Small intestine (tissue), 7 donors: ENCODE results near the gene PLK1. TPM values are rescaled to one million over a fixed set of nuclear protein-coding genes. Genes with fewer than 3 reads are reported as not detected.
"Not testable (repeated sequence)": the region's sequence is repeated elsewhere in the genome, so short reads cannot be mapped to it uniquely, and the experiment has no call there.

Experiments
- DNase-seq, 2 donors: peaks; one replicate each; pipeline versions ENCODE4 v3.0.0 to v3.0.0-alpha.2; 2013
- FAIRE-seq: peaks from 2 replicates; lab custom pipeline; 2012; peaks lifted over from hg19 to GRCh38; lab: Jason Lieb, UNC
- H3K27ac ChIP-seq, 3 donors: one replicate each; pipeline ENCODE4 v1.5.1; 2013; ENCODE audit warnings: low read length in 2 of 3, mild to moderate bottlenecking in 2 of 3, control low read depth in 1 of 3, inconsistent platforms in 1 of 3, low read depth in 1 of 3, moderate library complexity in 1 of 3
- H3K27me3 ChIP-seq, 3 donors: one replicate each; pipeline ENCODE4 v1.6.1; 2013; ENCODE audit warnings: low read length in 3 of 3, inconsistent platforms in 1 of 3; ENCODE audit not compliant: control insufficient read depth in 3 of 3, insufficient read depth in 3 of 3
- H3K36me3 ChIP-seq, 3 donors: one replicate each; pipeline ENCODE4 v1.6.1; 2013; ENCODE audit warnings: low read length in 3 of 3, inconsistent platforms in 1 of 3, low read depth in 1 of 3, mild to moderate bottlenecking in 1 of 3, moderate library complexity in 1 of 3; ENCODE audit not compliant: control insufficient read depth in 3 of 3, insufficient read depth in 2 of 3
- H3K4me1 ChIP-seq, 3 donors: one replicate each; pipeline ENCODE4 v1.6.1; 2013; ENCODE audit warnings: low read length in 2 of 3, inconsistent platforms in 1 of 3, low read depth in 1 of 3, mild to moderate bottlenecking in 1 of 3, moderate library complexity in 1 of 3; ENCODE audit not compliant: control insufficient read depth in 3 of 3, insufficient read depth in 2 of 3
- H3K4me3 ChIP-seq, 3 donors: one replicate each; pipeline ENCODE4 v1.5.1; 2013; ENCODE audit warnings: low read length in 3 of 3, control low read depth in 1 of 3, inconsistent platforms in 1 of 3, low read depth in 1 of 3, mild to moderate bottlenecking in 1 of 3, moderate library complexity in 1 of 3
- H3K9me3 ChIP-seq, 2 donors: one replicate each; pipeline ENCODE4 v1.6.1; 2013; ENCODE audit warnings: low read depth in 1 of 2, low read length in 1 of 2; ENCODE audit not compliant: control insufficient read depth in 2 of 2, insufficient read depth in 1 of 2
- WGBS, 3 donors: extraction: QIAGEN DNeasy Blood & Tissue Kit; methylation state at CpG; one replicate each; pipeline ENCODE4 v1.1.7; 2013; 5-methylcytosine and 5-hydroxymethylcytosine counted together
- polyA plus RNA-seq, 4 donors: library from polyadenylated mRNA; stranded (reverse) in 3 of 4; unstranded in 1 of 4; fragments of 200-250 nt in 3 of 4; fragments of 120-200 nt in 1 of 4; gene quantifications; one replicate each; pipeline versions ENCODE4 v1.2.1 to v1.2.3, GENCODE V29; 2013
- donor health status: healthy with polysubstance abuse.
- donor health status: control.
- donor health status: control.
- donor health status: Bipolar disorder and iron deficiency.
- donor health status: healthy.

Gene PLK1
- polyA plus RNA-seq, 4 donors = 1.9 to 48.2 (median 9.8) TPM

- no peaks in the 10 kb centered on the region for H3K4me1 ChIP-seq
- H3K27me3 ChIP-seq = peaks cover 0 to 4% (median 0%) of the 10 kb centered on the region in 3 donors
- H3K27ac ChIP-seq = no peak overlapping the region
- 80 to 89% (median 88%) methylated on average over 4 of the region's 4 CpGs for WGBS, 3 donors
- FAIRE-seq (no peak), DNase-seq (no peak)
- no peaks in the 10 kb centered on the region for H3K36me3 ChIP-seq
- H3K9me3 ChIP-seq = peaks cover 0 to 14% of the 10 kb centered on the region in 2 donors
- H3K4me3 ChIP-seq = no peak overlapping the region
Measured at GRCh38 chr16:23706439-23706838, 27.8 kb downstream of the PLK1 start.

GRCh38 chr16:23709536-23709935 lies 30.8 kb downstream of the PLK1 start:
- Histone ChIP-seq H3K4me3 (no peak overlapping the region), H3K27me3 (peaks cover 0 to 15% (median 15%) of the 10 kb centered on the region in 3 donors), H3K9me3 (peaks cover 0 to 14% of the 10 kb centered on the region in 2 donors), H3K27ac (no peak overlapping the region), H3K4me1 (no peaks in the 10 kb centered on the region), H3K36me3 (no peaks in the 10 kb centered on the region)
- no peak for DNase-seq
- FAIRE-seq = no peak

DNA sequence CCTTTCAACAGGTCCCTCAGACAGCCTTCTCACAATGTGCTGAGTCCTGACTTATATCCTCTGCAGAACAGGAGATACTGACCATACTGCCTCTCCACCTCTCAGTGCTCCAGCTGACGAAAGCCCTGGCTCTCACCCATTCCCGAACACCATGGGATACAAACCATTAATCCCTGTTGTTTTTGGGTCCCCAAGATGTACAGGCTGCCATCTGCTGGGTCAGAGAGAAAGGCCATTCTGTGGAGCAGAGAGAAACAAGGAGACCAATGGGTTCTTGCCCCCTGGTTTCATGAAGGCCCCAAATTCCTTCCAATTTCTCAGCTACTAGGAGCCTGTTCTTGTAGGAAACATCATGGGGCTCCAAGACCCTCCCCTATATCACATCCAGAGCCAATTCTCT lies 31.3 kb downstream of the PLK1 start:
- Histone ChIP-seq H3K4me1 (no peaks in the 10 kb centered on the region), H3K36me3 (no peaks in the 10 kb centered on the region), H3K27me3 (peaks cover 0 to 15% (median 15%) of the 10 kb centered on the region in 3 donors), H3K27ac (no peak overlapping the region), H3K4me3 (no peak overlapping the region), H3K9me3 (peaks cover 0 to 14% of the 10 kb centered on the region in 2 donors)
- 79 to 97% (median 88%) methylated on average over 2 of the region's 2 CpGs for WGBS, 3 donors
- FAIRE-seq (no peak), DNase-seq (no peak)

DNA sequence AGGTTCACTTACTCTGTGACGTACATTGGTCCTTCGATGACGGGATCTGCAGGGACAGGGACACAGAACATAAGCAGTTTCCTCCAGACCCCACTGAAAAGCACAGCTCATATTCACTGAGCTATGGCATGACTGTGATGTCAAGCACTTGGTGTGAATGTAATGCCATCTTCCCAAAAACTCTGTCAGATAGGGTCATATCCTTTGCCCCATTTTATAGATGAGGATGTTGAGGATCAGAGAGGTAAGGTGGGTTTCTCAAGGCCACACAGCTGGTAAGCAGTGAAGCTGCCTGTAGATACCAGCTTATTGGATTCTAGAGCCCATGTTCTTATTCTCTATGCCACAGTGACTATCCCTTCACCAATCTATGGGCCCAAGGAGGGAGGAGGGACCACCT lies 31.8 kb downstream of the PLK1 start:
- H3K27me3 ChIP-seq = peaks cover 0 to 15% (median 15%) of the 10 kb centered on the region in 3 donors
- FAIRE-seq = no peak
- no peaks in the 10 kb centered on the region for H3K4me1 ChIP-seq
- DNase-seq = no peak
- 92 to 98% (median 96%) methylated on average over 3 of the region's 3 CpGs for WGBS, 3 donors
- peaks cover 0 to 14% of the 10 kb centered on the region in 2 donors for H3K9me3 ChIP-seq
- no peaks in the 10 kb centered on the region for H3K36me3 ChIP-seq
- no peak overlapping the region for H3K27ac ChIP-seq
- no peak overlapping the region for H3K4me3 ChIP-seq

- Histone ChIP-seq H3K27ac (peak overlapping the region in 1 of 3 donors; percentile 57), H3K9me3 (peaks cover 0 to 14% of the 10 kb centered on the region in 2 donors), H3K4me1 (no peaks in the 10 kb centered on the region), H3K27me3 (peaks cover 0 to 16% (median 15%) of the 10 kb centered on the region in 3 donors), H3K4me3 (no peak overlapping the region), H3K36me3 (no peaks in the 10 kb centered on the region)
- 7 to 44% (median 23%) methylated on average over 4 of the region's 4 CpGs for WGBS, 3 donors
- no peak for FAIRE-seq
- DNase-seq = peak; percentile 61 to 68
Measured at GRCh38 chr16:23711785-23712184, 33.1 kb downstream of the PLK1 start.

- Histone ChIP-seq H3K36me3 (no peaks in the 10 kb centered on the region), H3K4me3 (peak within 1 kb of the TSS; percentile 22 to 49 (median 36)), H3K27me3 (peaks cover 0 to 17% (median 15%) of the 10 kb centered on the region in 3 donors), H3K4me1 (no peaks in the 10 kb centered on the region), H3K27ac (peak within 1 kb of the TSS; percentile 9 to 57 (median 12)), H3K9me3 (peaks cover 0 to 14% of the 10 kb centered on the region in 2 donors)
- DNase-seq (peak; percentile 52 to 70), FAIRE-seq (no peak)
- WGBS, 3 donors = 4 to 11% (median 4%) methylated on average over 25 to 37 of the region's 37 CpGs
Measured at GRCh38 chr16:23712976-23713375, 34.3 kb downstream of the PLK1 start, which contains the start of gene ERN2. TSS of gene ERN2 (minus strand) at chr16:23713222. CDS start at chr16:23713187, 35 bp downstream.

- no peaks in the 10 kb centered on the region for H3K9me3 ChIP-seq
- H3K27me3 ChIP-seq = peaks cover 0 to 15% (median 15%) of the 10 kb centered on the region in 3 donors
- H3K4me1 ChIP-seq = no peaks in the 10 kb centered on the region
- no peak overlapping the region for H3K4me3 ChIP-seq
- 87 to 90% (median 87%) methylated on average over 5 of the region's 5 CpGs for WGBS, 3 donors
- FAIRE-seq = no peak
- H3K27ac ChIP-seq = no peak overlapping the region
- no peaks in the 10 kb centered on the region for H3K36me3 ChIP-seq
- DNase-seq = no peak
Measured at GRCh38 chr16:23716484-23716883, 37.8 kb downstream of the PLK1 start.

DNA sequence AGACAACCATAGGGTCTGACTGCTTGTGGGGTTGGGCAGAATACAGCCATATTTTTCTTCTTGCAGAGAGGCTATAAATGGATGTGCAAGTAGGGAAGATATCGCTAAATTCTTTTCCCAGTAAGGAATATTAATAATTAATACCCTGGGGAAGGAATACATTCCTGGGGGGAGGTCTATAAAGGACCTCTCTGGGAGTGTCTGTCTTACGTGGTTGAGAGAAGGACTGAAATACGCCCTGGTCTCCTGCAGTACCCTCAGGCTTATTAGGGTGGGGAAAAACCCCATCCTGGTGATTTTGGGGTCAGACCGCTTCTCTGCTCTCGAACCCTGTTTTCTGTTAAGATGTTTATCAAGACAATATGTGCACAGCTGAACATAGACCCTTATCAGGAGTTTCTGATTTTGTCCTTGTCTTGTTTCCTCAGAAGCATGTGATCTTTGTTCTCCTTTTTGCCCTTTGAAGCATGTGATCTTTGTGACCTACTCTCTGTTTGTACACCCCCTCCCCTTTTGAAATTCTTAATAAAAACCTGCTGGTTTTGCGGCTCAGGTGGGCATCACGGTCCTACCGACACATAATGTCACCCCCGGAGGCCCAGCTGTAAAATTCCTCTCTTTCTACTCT lies 44.0 kb downstream of the PLK1 start:
- FAIRE-seq, DNase-seq, H3K9me3 ChIP-seq, H3K36me3 ChIP-seq, H3K4me1 ChIP-seq, H3K27ac ChIP-seq, H3K27me3 ChIP-seq, H3K4me3 ChIP-seq: not testable (repeated sequence)
- WGBS, 3 donors = 75 to 83% (median 82%) methylated on average over 9 of the region's 9 CpGs
